Hematopoietic multipotent progenitor cell (in vitro differentiated cells): Measurements from ENCODE around the gene MYL12B. TPM values are rescaled to one million over a fixed set of nuclear protein-coding genes. Genes with fewer than 3 reads are reported as not detected.

Experiments used
- DNase-seq, 3 donors: peaks; one replicate each; pipeline ENCODE4 v3.0.0-alpha.2; 2011 to 2015; ENCODE audit warnings: low read depth in 2 of 3, low spot score in 2 of 3
- total RNA-seq: library from RNA; depleted of rRNA; stranded (reverse); fragments of >200 nt; gene quantifications from one replicate; pipeline ENCODE4 v1.2.3, GENCODE V29; 2012

The MYL12B gene
- total RNA-seq, 1 donor = 141 TPM

DNA sequence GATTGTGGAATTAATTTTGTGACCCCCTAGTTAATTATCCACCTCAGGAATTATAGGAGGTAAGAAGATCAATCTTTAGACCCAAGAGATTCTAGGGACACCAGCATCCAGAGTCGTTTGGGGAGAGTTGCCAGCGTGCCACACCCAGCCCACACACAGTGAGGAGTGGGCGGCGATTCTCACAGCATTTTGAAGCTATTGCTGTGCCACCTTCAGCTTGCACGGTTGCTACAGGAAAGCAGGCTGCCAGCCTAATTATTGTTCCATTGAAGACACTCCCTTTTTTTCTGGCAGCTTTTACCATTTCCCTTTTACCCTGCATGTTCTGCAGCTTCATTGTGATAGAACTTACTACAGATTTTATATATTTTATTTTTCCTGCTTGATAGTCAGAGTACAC lies 27.5 kb upstream of the MYL12B start:
- DNase-seq = no peak

DNA sequence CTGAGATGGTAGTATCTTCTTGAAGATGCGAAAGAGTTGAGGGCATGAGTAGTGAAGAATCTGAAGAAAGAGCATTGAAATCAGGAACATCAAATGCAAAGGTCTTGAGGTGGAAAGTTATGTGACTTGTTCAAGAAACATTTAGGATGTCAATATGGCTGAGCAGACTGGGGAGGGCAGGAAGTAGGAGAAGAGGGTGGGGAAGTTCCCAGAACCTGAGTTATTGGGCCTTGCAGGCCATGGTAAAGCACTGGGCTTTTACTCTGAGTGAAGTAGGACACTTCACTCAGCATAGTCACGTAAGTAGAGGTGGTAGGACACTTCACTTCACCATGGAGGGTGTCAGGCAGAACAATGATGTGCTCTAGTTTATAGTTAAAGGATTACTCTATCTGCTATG lies 26.1 kb upstream of the MYL12B start:
- DNase-seq = no peak

DNA sequence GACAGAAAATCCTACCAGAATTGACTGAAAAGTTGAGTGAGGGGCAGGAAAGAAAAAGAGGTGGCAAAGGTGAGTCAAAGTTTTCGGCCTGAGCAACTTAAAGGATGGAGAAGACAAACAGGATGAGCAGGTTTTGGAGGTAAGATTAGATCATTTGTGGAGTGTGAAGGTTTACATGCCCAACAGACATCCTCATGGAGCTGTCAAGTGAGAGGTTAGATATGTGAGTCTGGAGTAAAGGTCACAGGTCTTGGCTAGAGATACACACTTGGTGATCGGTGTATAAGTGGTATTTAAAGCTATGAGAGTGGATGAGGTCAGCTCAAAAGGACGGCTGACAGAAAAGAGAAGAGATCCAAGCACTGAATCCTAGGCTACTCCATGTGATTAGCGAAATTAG lies 25.5 kb upstream of the MYL12B start:
- no peak for DNase-seq

DNA sequence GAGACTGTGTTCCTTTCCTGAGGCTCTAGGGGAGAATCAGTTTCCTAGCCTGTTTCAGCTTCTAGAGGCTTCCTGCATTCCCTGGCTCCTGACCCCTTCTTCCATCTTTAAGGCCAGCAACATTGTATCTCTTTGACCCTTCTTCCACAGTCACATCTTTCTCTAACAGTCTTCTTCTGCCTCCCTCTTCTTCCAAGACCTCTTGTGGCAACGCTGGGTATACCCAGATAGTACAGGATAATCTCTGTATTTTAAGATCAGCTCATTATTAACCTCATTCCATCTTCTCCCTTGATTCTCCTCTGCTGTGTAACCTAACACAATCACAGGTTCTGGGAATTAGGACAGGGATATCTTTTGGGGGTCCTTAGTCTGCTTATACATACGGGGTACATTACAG lies 23.2 kb upstream of the MYL12B start:
- DNase-seq = peak in 1 of 3 donors; percentile 25

DNA sequence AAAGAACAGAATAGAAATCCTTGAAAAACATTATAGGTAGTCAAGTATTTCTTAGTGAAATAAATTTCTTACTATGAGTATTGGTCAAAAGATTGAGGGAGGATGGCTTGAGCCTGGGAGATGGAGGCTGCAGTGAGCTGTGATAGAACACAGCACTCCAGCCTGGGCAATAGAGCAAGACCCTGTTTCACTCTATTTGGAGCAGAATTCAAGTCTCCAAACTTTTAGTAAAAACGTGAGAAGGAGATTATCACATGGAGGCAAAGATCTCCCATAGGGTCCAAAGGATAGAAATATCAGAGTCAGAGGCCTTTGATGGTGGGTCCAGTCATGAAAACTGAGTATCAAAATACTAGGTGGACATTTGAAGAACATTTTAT lies 16.8 kb upstream of the MYL12B start:
- DNase-seq = no peak

DNA sequence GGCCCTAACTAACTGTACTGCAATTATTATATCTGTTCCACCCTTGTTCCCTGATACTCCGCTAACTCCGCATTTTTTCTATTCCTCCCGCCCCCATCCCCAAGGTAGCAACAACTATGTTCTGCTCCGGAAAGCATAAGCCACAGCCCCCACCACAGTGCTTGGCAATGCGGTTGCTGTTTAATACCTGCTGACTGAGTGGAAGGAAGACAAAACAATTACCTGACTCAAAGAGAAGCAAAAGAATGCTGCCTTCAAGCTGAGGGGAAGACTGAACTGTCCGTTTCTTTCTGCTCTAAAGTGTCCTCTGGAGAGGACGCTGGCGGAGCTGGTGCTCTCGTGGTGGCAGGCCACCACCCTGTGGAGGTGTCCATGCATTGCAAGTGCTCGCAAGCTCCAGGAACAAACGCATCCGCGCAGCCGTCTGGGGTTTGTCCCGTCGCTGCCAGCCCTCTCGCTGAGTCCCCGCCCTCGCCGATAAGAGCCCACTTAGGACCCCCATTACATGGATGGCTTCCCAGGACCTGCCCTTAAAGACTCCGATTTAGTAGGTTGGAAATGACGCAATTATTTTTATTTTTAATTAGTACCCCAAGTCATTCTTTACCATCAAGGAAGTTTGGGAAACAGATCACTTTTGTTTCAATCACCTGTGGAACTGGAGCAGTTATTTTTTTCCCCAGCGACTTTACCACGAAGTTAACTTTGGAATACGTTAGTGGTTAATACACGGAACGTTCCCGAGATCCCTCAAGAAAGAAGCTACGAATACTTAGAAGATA lies 15.9 kb upstream of the MYL12B start:
- DNase-seq = peak; percentile 41 to 92 (median 89)

DNA sequence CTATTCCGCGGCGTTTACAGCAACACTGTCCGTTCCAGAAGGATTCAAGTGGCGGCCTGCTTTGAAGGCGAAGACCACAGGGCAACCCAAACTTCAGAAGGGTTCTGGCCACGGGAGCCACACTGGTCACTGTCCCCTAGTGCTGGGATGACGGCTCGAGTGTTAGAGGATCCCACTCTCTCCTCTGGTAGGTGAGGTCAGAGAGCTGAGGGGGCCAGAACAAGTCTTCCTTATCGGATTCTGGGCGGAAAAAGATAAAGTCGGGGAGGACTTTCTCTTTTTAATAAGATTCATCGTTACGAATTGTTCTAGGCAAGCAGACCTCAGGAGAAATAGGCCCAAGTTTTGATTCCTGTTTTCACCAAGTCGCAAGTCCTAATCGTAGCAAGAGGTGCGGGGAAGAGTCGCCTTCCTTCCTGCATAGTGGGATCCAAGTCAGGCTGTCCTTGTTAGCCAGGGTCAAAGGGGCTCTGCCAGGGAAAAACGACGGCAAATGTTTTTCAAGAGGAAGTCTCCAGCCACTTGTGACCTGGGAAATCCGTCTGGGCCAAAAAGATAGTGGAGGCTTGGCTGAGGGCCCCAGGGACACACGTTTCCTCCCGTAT lies 15.2 kb upstream of the MYL12B start:
- DNase-seq = peak in 2 of 3 donors; percentile 69 to 72

DNA sequence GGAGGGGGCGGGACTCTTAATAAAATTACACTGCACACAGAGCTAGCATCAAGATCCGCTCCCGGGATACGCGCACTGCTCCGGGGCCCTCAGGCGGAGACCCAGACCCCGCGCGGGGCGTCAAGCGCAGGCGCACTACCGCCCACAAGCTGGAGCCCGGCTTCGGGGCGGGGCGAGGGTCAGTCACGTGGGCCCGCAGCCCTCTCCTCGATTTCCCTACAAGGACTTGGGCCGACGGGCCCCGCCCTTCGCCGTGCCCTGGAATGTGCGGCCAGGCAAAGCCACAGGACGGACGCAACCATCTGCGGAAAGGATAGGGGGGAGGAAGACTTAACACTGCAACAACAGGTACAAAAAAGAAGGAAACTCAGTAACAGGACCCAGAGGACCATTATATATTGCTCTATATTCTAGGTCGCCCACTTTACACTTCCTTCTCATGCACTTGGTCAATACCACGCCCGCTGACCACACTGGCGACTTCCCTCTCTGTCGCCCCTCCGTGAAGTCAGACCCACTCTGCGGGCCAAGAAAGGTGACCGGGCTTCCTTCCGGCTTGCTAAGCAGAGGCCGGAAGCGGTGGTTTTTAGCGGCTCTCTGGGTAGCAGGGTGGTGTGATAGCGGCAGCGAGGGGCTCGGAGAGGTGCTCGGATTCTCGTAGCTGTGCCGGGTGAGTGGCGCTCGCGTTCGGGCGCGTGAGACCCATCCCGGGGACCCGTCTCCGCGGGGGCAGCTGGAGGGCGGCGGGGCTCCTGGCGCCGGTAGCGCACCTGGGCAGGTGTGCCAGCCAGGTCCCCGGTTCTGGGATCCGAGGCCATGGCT lies 14.5 kb upstream of the MYL12B start, which contains the start of gene MYL12A:
TSS of gene MYL12A (plus strand) at position 562 of the 822 bp plus-strand sequence. CDS start 5,447 bp downstream, outside the sequence.
- peak; percentile 72 to 97 (median 97) for DNase-seq

DNA sequence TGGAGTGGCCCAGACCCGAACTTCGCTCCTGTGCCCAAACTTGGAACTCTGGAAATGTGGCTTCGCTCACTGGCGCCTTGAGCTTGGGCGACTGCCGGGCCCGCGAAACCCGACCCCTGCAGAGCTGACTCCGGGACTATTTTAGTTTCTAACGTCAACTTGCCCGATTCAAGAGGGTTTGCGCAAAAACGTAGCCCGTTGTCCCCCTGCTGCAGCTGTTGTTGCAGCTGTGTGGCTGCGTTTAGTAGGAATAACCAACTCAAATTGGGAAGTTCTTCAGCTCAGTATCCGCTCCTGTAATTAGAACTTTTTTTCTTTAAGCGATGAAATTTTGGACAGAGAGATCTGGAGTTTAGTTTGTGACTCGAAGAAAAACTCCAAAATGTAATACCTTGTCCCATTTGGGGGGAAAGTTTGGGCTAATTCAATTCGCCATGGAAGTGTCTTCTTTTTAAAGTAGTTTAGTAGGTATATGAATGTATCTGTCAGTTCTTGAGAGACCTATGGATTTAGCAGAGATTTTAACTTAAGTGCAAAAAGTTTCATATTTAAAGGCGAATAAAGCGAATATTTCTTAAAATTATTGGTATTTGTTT lies 13.8 kb upstream of the MYL12B start:
- DNase-seq = peak in 2 of 3 donors; percentile 42 to 48

DNA sequence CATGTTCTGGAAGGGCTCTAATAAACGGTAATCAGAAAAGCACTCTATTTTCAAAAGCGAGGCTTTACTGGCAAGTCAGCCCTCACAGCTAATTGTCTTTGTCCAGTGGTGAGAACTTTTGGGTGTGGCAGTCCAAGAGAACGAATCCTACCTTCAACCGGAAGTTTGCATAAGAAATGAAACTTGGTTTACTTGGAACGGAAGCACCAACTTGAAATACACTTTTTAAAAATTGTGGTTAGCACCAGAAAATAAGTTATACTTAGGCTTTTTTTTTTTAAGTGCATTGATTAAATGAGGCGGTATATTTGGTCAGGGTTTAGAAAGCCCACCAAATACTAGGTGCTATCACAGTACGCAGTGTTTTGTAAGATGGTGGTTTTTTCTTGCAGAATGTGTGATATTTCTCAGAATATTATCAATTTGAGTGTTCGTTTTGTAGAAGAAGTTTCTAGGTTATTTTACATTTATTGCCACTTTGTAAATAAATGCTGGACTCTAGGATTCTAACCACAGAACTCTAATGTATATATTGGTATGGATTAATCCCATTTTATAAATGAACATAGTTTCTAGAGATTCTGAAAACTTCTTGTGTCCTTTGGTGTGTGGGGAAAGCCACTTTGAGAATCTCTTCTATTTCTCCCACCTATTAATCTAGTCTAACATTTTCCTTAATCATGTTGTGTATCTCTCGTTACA lies 13.1 kb upstream of the MYL12B start:
- peak in 2 of 3 donors; percentile 31 to 34 for DNase-seq

DNA sequence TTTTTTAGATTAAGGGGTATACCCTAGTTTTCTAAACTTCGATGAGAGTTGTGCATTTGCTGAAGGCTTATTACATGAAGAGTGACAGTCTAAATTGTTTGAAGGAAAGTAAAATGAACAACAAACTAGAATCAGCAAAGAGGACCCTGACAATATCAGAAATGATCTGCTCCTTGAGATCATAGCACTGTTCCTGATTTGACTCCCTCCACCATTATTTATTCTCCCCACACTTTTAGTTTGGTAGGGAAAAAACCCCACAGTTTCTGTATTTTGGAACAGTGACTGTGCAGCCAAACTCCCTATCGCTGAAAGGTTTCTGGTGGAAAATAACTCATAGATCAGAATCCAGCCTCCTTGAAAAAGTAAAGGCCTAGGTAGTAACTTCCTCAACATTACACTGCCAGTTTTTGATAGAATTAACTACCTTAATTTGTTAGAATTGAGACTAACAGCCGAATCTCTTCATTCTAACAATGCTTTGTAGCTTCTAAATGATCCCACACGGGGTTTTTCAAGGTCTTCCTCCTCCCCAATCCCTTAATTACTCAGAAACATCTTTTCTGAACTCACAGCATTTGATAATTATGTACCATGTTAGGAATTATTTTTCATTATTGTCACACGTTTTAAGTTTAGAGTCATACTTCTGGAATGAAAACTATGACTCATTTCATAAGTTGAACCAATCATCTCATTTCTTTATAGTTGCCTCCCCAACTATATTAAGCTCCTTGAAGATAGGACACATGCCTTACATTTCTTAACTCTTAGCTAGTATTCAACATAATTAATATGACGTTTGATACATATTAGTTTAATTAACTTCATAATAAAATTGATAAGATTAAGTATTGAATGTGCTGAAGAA lies 11.5 kb upstream of the MYL12B start:
- DNase-seq = no peak

DNA sequence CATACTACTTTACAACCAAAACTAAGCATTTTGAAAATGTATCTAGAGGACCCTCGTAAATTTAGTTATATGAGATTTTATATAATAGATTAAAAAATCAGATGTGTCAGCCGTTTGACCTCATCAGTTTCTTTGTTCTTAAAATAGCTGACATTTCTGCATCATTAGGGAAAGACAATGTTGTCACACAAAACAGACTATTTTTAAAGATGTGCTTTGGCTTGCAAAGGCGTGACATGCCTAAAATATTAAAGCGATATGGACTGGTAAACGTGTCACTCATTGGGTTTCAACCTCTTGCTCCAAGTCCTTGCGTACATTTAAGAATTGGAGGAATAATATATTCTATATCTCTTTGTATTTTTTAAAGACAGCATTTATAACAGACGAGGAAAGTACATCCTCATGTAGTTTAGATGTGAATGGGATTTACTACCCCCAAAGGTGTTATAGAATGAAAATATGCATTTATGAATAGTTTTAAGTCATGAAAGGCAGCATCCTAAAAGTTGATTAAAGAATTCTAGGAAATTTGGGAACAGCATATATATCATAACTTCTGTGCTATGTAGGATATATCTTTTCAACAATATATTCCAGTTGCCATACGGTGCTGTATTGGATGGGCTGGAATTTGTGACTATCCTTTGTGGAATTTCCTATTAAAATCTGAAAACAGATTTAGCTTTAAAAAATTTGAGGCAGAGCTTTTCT lies 10.5 kb upstream of the MYL12B start:
- DNase-seq = no peak

DNA sequence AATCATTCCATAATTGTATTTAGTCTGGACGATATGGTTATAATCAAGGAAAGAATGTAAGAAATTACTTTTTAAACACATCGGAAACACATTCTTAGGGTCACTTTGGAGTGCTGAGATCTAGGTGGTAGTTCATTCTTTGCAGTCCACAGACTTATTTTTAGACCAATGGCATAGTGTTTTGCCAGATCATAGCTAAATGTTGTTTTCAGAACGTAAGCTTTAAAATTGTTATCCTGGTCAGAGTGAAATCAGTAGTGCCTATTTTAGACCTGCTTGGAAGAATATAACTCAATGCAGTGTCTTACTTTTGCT lies 10.0 kb upstream of the MYL12B start:
- no peak for DNase-seq

DNA sequence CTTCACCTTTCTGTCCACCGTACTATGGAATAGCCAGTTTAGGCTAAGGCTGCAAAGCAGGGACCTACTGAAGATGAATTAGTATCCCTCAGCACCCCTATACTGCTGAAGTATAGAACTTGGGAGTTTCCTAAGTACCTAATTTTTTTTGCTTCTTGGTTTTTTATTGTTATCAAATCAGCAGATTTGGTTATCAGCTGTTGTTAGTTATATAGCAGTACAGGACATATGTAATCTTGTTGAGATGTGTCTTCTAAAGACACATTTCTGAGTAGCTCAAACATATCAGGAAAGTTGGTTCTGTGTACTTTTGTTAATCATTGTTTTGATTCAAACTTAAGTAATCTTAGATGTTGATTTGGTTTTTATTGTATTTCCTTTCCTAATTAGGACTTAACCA lies 9.1 kb upstream of the MYL12B start:
- no peak for DNase-seq

DNA sequence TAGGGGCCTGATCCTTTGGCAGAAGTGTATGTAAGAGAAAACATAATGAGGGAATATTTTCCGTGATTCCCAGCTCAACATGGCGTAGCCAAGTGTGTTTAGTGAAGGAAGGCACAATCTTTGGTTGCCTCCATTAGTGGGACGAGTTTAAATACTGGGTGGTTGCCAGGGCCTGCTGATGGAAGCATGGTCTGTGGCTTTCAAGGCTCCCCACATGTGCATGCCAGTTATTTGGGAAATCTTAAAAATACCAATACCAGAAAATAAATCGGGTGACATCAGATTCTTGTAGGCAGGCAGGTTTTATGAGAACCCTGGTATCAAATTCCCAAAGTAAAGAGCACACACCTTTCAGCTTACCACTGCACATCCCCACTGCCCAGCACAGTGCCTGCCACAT lies 7.2 kb upstream of the MYL12B start:
- no peak for DNase-seq

DNA sequence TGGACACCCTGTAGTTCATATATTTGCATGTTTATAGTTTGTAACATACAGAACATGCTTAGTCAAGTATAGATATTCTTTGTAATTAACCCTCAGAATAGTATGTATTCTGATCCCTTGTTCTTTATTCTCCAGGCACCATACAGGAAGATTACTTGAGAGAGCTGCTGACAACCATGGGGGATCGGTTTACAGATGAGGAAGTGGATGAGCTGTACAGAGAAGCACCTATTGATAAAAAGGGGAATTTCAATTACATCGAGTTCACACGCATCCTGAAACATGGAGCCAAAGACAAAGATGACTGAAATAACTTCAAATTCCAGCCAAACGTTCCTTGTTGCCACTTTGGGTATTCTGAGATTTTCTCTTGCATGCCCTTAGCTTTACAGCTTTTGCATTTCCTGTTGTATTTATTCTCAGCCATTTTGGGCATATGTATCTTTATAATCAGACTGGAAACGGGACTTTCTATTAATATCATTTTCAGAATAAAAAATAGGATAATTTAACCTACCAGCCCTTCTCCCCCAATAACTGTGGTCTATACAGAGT lies 6.2 kb upstream of the MYL12B start:
- DNase-seq = no peak

DNA sequence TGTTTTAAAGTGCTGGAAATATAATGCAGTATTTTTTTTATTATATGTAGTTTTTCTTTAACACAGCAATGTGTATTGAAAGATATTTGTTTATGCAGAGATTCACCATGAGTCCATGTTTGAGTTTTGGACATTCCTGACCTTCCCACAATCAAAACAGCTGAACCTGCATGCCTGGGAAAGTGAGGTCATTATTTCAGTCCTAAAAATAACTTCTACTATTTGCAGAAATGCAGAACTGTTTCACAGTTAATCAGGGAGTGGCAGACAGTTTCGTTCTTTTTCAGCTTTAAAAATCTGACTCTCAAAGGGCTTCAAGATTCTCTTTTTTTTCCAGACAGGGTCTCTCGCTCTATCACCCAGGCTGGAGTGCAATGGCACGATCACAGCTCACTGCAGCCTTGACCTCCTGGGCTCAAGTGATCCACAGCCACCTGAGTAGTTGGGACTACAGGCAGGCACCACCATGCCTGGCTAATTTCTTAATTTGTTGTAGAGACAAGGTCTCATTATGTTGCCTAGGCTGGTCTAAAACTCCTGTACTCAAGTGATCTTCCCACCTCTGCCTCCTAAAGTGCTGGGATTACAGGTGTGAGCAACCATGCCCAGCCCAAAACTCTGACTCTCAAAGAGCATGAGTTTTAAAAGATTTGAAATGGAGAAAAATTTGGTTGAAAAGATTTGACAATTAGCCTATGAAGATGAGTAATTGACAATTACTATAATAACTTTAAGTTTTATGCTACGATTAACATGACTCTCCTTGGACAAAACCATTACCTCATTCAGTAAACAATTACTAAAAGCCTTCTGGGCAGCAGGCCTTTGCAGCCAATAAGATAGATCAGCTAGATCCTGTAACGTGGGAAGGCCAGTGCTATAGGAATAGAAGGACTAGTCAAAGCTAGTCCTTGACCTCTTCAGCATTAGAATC lies 5.0 kb upstream of the MYL12B start:
- no peak for DNase-seq
